Adrenal gland (tissue), 12 donors: ENCODE measurements around the gene MITF. TPM values are rescaled to one million over a fixed set of nuclear protein-coding genes. Genes with fewer than 3 reads are reported as not detected.

Experiments used
- DNase-seq, 7 donors: peaks; one replicate each; pipeline ENCODE4 v3.0.0-alpha.2; 2019 to 2020
- H3K27ac ChIP-seq, 5 donors: fragments of 200-600 bp; sonication (generic) in 4 of 5; 1 replicate in 3 of 5; 2 replicates in 2 of 5; pipeline versions ENCODE4 v1.5.1 to v1.8.0; 2016 to 2020; ENCODE audit warnings: mild to moderate bottlenecking in 1 of 5
- H3K27me3 ChIP-seq: fragments of 200-600 bp; 2 replicates; pipeline ENCODE4 v1.8.0; 2021
- H3K36me3 ChIP-seq, 2 donors: fragments of 200-600 bp; replicated peaks in 1 of 2; 1 replicate in 1 of 2; 2 replicates in 1 of 2; pipeline versions ENCODE4 v1.5.1 to v1.8.0; 2018 to 2022
- H3K4me1 ChIP-seq, 2 donors: fragments of 200-600 bp; replicated peaks in 1 of 2; 1 replicate in 1 of 2; 2 replicates in 1 of 2; pipeline versions ENCODE4 v1.5.1 to v1.8.0; 2018 to 2021
- H3K4me3 ChIP-seq, 4 donors: fragments of 200-600 bp; sonication (generic) in 3 of 4; one replicate each; pipeline ENCODE4 v1.5.1; 2016 to 2018
- H3K9me3 ChIP-seq, 3 donors: fragments of 200-600 bp; sonication (generic) in 1 of 3; replicated peaks in 1 of 3; 1 replicate in 2 of 3; 2 replicates in 1 of 3; pipeline versions ENCODE4 v1.5.1 to v1.8.0; 2016 to 2021
- POLR2A ChIP-seq, 2 donors: fragments of 450-650 bp; IDR thresholded peaks; one replicate each; pipeline ENCODE4 v1.6.1; 2017; ENCODE audit warnings: antibody characterized with exemption in 2 of 2, mild to moderate bottlenecking in 2 of 2, moderate library complexity in 1 of 2
- WGBS, 4 donors: extraction: QIAGEN DNeasy Blood & Tissue Kit in 2 of 4; methylation state at CpG; one replicate each; pipeline versions ENCODE4 v1.1.5 to v1.1.7; 2013 to 2017; 5-methylcytosine and 5-hydroxymethylcytosine counted together
- intact Hi-C, 2 donors: fragments of 100-400 bp; cut with DNase I; formaldehyde crosslinking; loops; one replicate each; pipeline versions ENCODE4 v1.14.1 to v1.15.0; 2022 to 2023
- polyA plus RNA-seq, 3 donors: library from polyadenylated mRNA; stranded (reverse); fragments of 200-250 nt in 2 of 3; fragments of 350-450 nt in 1 of 3; fragmentation: Illumina TruSeq in 1 of 3; extraction: RNeasy Lipid Tissue Mini Kit (QIAGEN cat#74804) in 1 of 3; gene quantifications; one replicate each; pipeline ENCODE4 v1.2.3, GENCODE V29; 2013 to 2014
- total RNA-seq, 9 donors: library from RNA; depleted of rRNA in 4 of 9; stranded (reverse); fragments of >200 nt in 4 of 9; fragments of 120-200 nt in 1 of 9; fragmentation: NEBNext Ultra II Directional in 1 of 9; extraction: Animal tissue kit (Norgen Biotek cat#: 25700) in 1 of 9; gene quantifications; one replicate each; pipeline versions ENCODE4 v1.1.0 to v1.2.4, GENCODE V29; 2013 to 2023
- TF ChIP-seq, protein P1 (sequence below), 6 experiments: fragments of 450-650 bp in 4 of 6; fragments of 200-600 bp in 2 of 6; sonication (generic) in 1 of 6; IDR thresholded peaks; 1 replicate in 5 of 6; 2 replicates in 1 of 6; pipeline versions ENCODE4 v1.5.1 to v1.8.0; 2016 to 2021; ENCODE audit warnings: antibody characterized with exemption in 6 of 6, mild to moderate bottlenecking in 2 of 6, moderate library complexity in 1 of 6
- donor health status: healthy with polysubstance abuse.
- donor health status: Bipolar disorder and iron deficiency.
- donor health status: DM: yes; HTN: yes; CAD: no.
- donor health status: DM: no; HTN: no; CAD: no.
- donor health status: DM: no; HTN: no; CAD: no.
- donor health status: DM: yes; HTN: yes; CAD: no.

MITF gene
- total and polyA plus RNA-seq, 12 donors, result 2.4 to 23.4 (median 10.6) TPM

DNA sequence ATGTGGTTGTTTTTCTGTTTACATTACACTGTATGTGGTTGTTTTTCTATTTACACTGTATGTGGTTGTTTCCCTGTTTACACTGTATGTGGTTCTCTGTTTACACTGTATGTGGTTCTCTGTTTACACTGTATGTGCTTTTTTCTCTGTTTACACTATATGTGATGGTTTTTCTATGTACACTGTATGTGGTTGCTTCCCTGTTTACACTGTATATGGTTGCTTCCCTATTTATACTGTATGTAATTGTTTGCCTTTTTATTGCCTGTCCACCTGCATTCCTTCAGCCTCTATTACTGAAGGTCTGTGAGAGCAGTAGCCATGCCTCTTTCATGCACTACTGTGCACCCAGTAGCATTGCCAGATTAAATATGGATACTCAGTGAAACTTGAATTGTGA lies 94.3 kb downstream of the MITF start:
- no peaks in the 10 kb centered on the region for H3K36me3 ChIP-seq
- H3K4me3 ChIP-seq, result no peak overlapping the region
- peaks cover 0 to 2% of the 10 kb centered on the region in 2 donors for H3K4me1 ChIP-seq
- intact Hi-C loops, result no loop called here
- TF ChIP-seq, protein P1, sequence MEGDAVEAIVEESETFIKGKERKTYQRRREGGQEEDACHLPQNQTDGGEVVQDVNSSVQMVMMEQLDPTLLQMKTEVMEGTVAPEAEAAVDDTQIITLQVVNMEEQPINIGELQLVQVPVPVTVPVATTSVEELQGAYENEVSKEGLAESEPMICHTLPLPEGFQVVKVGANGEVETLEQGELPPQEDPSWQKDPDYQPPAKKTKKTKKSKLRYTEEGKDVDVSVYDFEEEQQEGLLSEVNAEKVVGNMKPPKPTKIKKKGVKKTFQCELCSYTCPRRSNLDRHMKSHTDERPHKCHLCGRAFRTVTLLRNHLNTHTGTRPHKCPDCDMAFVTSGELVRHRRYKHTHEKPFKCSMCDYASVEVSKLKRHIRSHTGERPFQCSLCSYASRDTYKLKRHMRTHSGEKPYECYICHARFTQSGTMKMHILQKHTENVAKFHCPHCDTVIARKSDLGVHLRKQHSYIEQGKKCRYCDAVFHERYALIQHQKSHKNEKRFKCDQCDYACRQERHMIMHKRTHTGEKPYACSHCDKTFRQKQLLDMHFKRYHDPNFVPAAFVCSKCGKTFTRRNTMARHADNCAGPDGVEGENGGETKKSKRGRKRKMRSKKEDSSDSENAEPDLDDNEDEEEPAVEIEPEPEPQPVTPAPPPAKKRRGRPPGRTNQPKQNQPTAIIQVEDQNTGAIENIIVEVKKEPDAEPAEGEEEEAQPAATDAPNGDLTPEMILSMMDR (IDR thresholded peaks at IDR 0.05), result no peak
- TF ChIP-seq POLR2A (IDR thresholded peaks at IDR 0.05), result no peak
- no peaks in the 10 kb centered on the region for H3K27me3 ChIP-seq
- no peak overlapping the region for H3K27ac ChIP-seq
- no peak for DNase-seq
- H3K9me3 ChIP-seq, result no peaks in the 10 kb centered on the region

DNA sequence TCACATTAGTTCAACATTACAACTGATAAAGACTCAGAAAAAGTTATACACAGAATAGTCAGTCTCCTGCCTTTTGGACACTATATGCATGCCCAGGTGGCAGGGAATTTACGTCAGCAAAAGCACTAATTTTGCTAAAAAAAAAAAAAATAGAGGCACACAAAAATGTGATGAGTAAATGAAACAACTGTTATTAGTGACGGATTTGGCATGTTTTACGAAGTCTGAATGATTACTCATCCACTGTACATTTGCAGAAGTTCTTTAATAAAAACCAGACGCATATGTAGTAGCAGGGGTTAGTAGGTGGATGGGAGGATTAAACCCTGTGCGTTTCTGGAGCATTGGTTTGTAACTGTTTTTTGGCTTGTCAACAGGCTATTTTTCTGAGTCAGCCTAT lies 99.0 kb downstream of the MITF start:
- intact Hi-C loops, result no loop called here
- WGBS, 4 donors, result 63 to 76% (median 67%) methylated on average over 5 of the region's 5 CpGs
- no peak for DNase-seq
- TF ChIP-seq, protein P1 (IDR thresholded peaks at IDR 0.05), result no peak
- no peak for TF ChIP-seq POLR2A (IDR thresholded peaks at IDR 0.05)
- Histone ChIP-seq H3K4me3 (no peak overlapping the region), H3K4me1 (peaks cover 0 to 11% of the 10 kb centered on the region in 2 donors), H3K36me3 (no peaks in the 10 kb centered on the region), H3K27ac (no peak overlapping the region), H3K9me3 (no peaks in the 10 kb centered on the region), H3K27me3 (no peaks in the 10 kb centered on the region)

- intact Hi-C loops, result no loop called here
- H3K27me3 ChIP-seq, result no peaks in the 10 kb centered on the region
Measured at GRCh38 chr3:69838696-69839515, 99.6 kb downstream of the MITF start.

GRCh38 chr3:69842351-69842750 lies 103.1 kb downstream of the MITF start:
- H3K4me1 ChIP-seq, result peaks cover 0 to 11% of the 10 kb centered on the region in 2 donors

More at GRCh38 chr3:69838696-69839515, 99.6 kb downstream of the MITF start:
- Histone ChIP-seq H3K4me1 (peaks cover 0 to 11% of the 10 kb centered on the region in 2 donors), H3K4me3 (no peak overlapping the region), H3K9me3 (no peaks in the 10 kb centered on the region), H3K27ac (no peak overlapping the region), H3K36me3 (no peaks in the 10 kb centered on the region)
- DNase-seq, result no peak
- WGBS, 4 donors, result 83 to 86% (median 85%) methylated on average over 3 of the region's 3 CpGs
- no peak for TF ChIP-seq POLR2A (IDR thresholded peaks at IDR 0.05)
- TF ChIP-seq, protein P1 (IDR thresholded peaks at IDR 0.05), result no peak

More at GRCh38 chr3:69842351-69842750, 103.1 kb downstream of the MITF start:
- H3K36me3 ChIP-seq, result no peaks in the 10 kb centered on the region
- 70 to 88% (median 80%) methylated on average over 5 of the region's 5 CpGs for WGBS, 4 donors
- no peaks in the 10 kb centered on the region for H3K27me3 ChIP-seq
- no peak overlapping the region for H3K27ac ChIP-seq
- TF ChIP-seq POLR2A (IDR thresholded peaks at IDR 0.05), result no peak
- TF ChIP-seq, protein P1 (IDR thresholded peaks at IDR 0.05), result no peak
- no peaks in the 10 kb centered on the region for H3K9me3 ChIP-seq
- H3K4me3 ChIP-seq, result no peak overlapping the region
- intact Hi-C loops, result no loop called here
- no peak for DNase-seq
